ENCODE results near the gene PPP2R3B. TPM values are rescaled to one million over a fixed set of nuclear protein-coding genes. Genes with fewer than 3 reads are reported as not detected.

Gene PPP2R3B
- total RNA-seq, 1 experiment from 2014 or later, result 13.7 TPM

GRCh38 chrX:427812-428725, 41.4 kb upstream of the PPP2R3B start:
- Mint-ChIP-seq H3K9me3 (ENCODE audit: unreplicated experiment) (peaks cover 23% of the 10 kb centered on the region), H3K4me3 (ENCODE audit: unreplicated experiment) (no peak overlapping the region), H3K4me1 (ENCODE audit: insufficient read depth, unreplicated experiment) (no peaks in the 10 kb centered on the region), H3K27me3 (ENCODE audit: insufficient read depth, unreplicated experiment) (no peaks in the 10 kb centered on the region), H3K27ac (ENCODE audit: low read depth, unreplicated experiment) (no peak overlapping the region), H3K36me3 (ENCODE audit: insufficient read depth, unreplicated experiment) (no peaks in the 10 kb centered on the region)
- intact Hi-C loops (cut with micrococcal nuclease), result no loop called here
- POLR2A ChIA-PET, result no interaction called here
- no peak for TF ChIP-seq CTCF (IDR thresholded peaks at IDR 0.05; ENCODE audit: unreplicated experiment)
- BruUV-seq (replicated peaks), result no TSS peak
- CTCF ChIA-PET, result no interaction called here
- DNase-seq (ENCODE audit: unreplicated experiment), result no peak

GRCh38 chrX:426881-427280, 40.2 kb upstream of the PPP2R3B start:
- DNase-seq (ENCODE audit: unreplicated experiment), result no peak
- BruUV-seq (replicated peaks), result no TSS peak
- ChIA-PET CTCF (no interaction called here), POLR2A (no interaction called here)
- no peak for TF ChIP-seq CTCF (IDR thresholded peaks at IDR 0.05; ENCODE audit: unreplicated experiment)
- Mint-ChIP-seq H3K27ac (ENCODE audit: low read depth, unreplicated experiment) (no peak overlapping the region), H3K9me3 (ENCODE audit: unreplicated experiment) (peaks cover 22% of the 10 kb centered on the region), H3K27me3 (ENCODE audit: insufficient read depth, unreplicated experiment) (no peaks in the 10 kb centered on the region), H3K4me1 (ENCODE audit: insufficient read depth, unreplicated experiment) (no peaks in the 10 kb centered on the region), H3K36me3 (ENCODE audit: insufficient read depth, unreplicated experiment) (no peaks in the 10 kb centered on the region), H3K4me3 (ENCODE audit: unreplicated experiment) (no peak overlapping the region)
- intact Hi-C loops (cut with micrococcal nuclease), result no loop called here

- H3K4me3 Mint-ChIP-seq (ENCODE audit: unreplicated experiment), result no peak overlapping the region
- DNase-seq (ENCODE audit: unreplicated experiment), result no peak
- peaks cover 10% of the 10 kb centered on the region for H3K9me3 Mint-ChIP-seq (ENCODE audit: unreplicated experiment)
- CTCF ChIA-PET, result no interaction called here
- BruUV-seq (replicated peaks), result no TSS peak
- TF ChIP-seq CTCF (IDR thresholded peaks at IDR 0.05; ENCODE audit: unreplicated experiment), result no peak
- intact Hi-C loops (cut with micrococcal nuclease), result no loop called here
- H3K27ac Mint-ChIP-seq (ENCODE audit: low read depth, unreplicated experiment), result no peak overlapping the region
- no peaks in the 10 kb centered on the region for H3K4me1 Mint-ChIP-seq (ENCODE audit: insufficient read depth, unreplicated experiment)
- H3K27me3 Mint-ChIP-seq (ENCODE audit: insufficient read depth, unreplicated experiment), result no peaks in the 10 kb centered on the region
- POLR2A ChIA-PET, result no interaction called here
- no peaks in the 10 kb centered on the region for H3K36me3 Mint-ChIP-seq (ENCODE audit: insufficient read depth, unreplicated experiment)
Observed at GRCh38 chrX:425056-425455, 38.3 kb upstream of the PPP2R3B start.

GRCh38 chrX:421646-422391, 35.1 kb upstream of the PPP2R3B start:
- H3K4me3 Mint-ChIP-seq (ENCODE audit: unreplicated experiment), result no peak overlapping the region
- no peak for DNase-seq (ENCODE audit: unreplicated experiment)
- no peak for TF ChIP-seq CTCF (IDR thresholded peaks at IDR 0.05; ENCODE audit: unreplicated experiment)
- ChIA-PET CTCF (no interaction called here), POLR2A (no interaction called here)
- intact Hi-C loops (cut with micrococcal nuclease), result no loop called here
- H3K27me3 Mint-ChIP-seq (ENCODE audit: insufficient read depth, unreplicated experiment), result no peaks in the 10 kb centered on the region
- no peaks in the 10 kb centered on the region for H3K4me1 Mint-ChIP-seq (ENCODE audit: insufficient read depth, unreplicated experiment)
- no TSS peak for BruUV-seq (replicated peaks)
- no peak overlapping the region for H3K27ac Mint-ChIP-seq (ENCODE audit: low read depth, unreplicated experiment)
- H3K36me3 Mint-ChIP-seq (ENCODE audit: insufficient read depth, unreplicated experiment), result no peaks in the 10 kb centered on the region
- H3K9me3 Mint-ChIP-seq (ENCODE audit: unreplicated experiment), result peaks cover 8% of the 10 kb centered on the region
